ENCODE measurements around the gene SPINT1.

The SPINT1 gene

DNA sequence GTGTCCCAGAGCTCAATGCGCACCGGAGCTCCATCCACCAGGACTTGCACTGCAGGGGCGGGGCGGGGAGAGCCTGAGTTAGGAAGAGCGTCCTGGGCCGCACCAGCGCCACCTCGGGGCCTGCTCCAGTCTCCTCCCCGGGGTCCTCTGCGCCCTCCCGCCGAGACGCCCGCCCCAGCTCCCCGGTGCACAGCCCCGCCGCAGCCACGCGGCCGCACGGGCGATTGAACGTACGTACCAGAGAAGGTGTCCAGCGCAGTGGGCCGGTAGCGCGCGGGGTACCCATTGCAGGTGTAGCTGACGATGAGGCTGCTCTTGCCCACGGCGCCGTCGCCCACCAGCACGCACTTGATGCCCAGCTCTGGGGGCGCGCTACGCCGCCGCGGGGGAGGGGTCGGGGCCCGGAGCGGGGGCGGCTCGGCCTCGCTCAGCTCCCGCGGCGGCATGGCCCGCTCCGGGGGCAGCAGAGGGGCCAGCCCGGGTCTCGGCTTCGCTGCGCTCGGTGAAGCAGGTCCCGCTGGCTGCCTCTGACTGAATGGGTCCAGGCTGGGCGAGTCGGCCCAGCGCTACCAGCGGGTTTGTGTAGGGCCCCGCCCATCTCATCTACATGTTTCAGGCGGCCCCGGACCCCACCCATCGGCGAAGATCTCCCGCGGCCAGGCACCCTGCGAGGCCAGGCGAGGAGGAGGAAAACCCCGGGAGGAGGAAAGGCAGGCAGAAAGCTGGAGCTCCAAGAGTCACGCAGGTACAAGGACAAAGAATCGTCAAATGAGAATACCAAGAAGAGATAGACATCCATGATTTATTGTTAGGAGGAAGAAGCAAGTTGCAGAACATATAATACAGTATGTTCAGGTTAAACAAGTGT, 30.1 kb downstream of the SPINT1 start, which contains the start of gene RHOV:
Gene RHOV, minus strand, starts transcription at position 541 of the 868 bp plus-strand sequence. Its CDS starts 95 bp downstream, at position 446.
- TF ChIP-seq, protein P1, sequence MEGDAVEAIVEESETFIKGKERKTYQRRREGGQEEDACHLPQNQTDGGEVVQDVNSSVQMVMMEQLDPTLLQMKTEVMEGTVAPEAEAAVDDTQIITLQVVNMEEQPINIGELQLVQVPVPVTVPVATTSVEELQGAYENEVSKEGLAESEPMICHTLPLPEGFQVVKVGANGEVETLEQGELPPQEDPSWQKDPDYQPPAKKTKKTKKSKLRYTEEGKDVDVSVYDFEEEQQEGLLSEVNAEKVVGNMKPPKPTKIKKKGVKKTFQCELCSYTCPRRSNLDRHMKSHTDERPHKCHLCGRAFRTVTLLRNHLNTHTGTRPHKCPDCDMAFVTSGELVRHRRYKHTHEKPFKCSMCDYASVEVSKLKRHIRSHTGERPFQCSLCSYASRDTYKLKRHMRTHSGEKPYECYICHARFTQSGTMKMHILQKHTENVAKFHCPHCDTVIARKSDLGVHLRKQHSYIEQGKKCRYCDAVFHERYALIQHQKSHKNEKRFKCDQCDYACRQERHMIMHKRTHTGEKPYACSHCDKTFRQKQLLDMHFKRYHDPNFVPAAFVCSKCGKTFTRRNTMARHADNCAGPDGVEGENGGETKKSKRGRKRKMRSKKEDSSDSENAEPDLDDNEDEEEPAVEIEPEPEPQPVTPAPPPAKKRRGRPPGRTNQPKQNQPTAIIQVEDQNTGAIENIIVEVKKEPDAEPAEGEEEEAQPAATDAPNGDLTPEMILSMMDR (IDR thresholded peaks at IDR 0.05; ENCODE audit: borderline replicate concordance, control extremely low read depth, extremely low read depth, insufficient read depth, missing control alignments): peak; percentile 68
- in situ Hi-C loops (cut with MboI; ENCODE audit: low sequenced_read_pairs, unreplicated experiment): no loop called here
- peak; percentile 86 for DNase-seq (ENCODE audit: low spot score)

- in situ Hi-C loops (cut with MboI; ENCODE audit: low sequenced_read_pairs, unreplicated experiment): no loop called here
- no peak for DNase-seq (ENCODE audit: low spot score)
- TF ChIP-seq, protein P1 (IDR thresholded peaks at IDR 0.05; ENCODE audit: borderline replicate concordance, control extremely low read depth, extremely low read depth, insufficient read depth, missing control alignments): no peak
Observed at GRCh38 chr15:40875991-40876730, 32.3 kb downstream of the SPINT1 start.

GRCh38 chr15:40877694-40878093, 33.8 kb downstream of the SPINT1 start:
- TF ChIP-seq, protein P1 (IDR thresholded peaks at IDR 0.05; ENCODE audit: borderline replicate concordance, control extremely low read depth, extremely low read depth, insufficient read depth, missing control alignments): no peak
- no peak for DNase-seq (ENCODE audit: low spot score)
- in situ Hi-C loops (cut with MboI; ENCODE audit: low sequenced_read_pairs, unreplicated experiment): no loop called here

DNA sequence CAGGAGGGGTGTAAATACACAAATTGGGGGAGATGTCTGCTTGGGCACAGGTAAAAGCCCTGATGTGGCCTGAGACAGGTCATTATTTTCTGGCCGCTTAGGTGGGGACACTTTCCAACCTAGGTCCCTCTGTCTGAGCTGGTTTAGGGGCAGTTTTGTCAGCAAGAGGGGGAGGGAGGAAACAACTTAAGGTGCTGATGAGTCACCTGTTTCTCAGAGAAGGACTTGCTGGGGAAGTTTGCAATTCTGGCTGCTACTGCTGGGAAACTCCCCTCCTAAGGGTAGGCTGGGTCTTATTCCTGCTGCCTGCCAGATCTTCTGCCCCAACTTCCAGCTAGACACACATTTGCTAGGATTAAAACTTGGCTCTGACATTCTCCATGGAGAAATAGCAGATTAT, 34.9 kb downstream of the SPINT1 start:
- TF ChIP-seq, protein P1 (IDR thresholded peaks at IDR 0.05; ENCODE audit: borderline replicate concordance, control extremely low read depth, extremely low read depth, insufficient read depth, missing control alignments): no peak
- in situ Hi-C loops (cut with MboI; ENCODE audit: low sequenced_read_pairs, unreplicated experiment): no loop called here
- DNase-seq (ENCODE audit: low spot score): peak; percentile 79

- TF ChIP-seq, protein P1 (IDR thresholded peaks at IDR 0.05; ENCODE audit: borderline replicate concordance, control extremely low read depth, extremely low read depth, insufficient read depth, missing control alignments): no peak
- DNase-seq (ENCODE audit: low spot score): no peak
- in situ Hi-C loops (cut with MboI; ENCODE audit: low sequenced_read_pairs, unreplicated experiment): no loop called here
Observed at GRCh38 chr15:40879609-40880008, 35.8 kb downstream of the SPINT1 start.

DNA sequence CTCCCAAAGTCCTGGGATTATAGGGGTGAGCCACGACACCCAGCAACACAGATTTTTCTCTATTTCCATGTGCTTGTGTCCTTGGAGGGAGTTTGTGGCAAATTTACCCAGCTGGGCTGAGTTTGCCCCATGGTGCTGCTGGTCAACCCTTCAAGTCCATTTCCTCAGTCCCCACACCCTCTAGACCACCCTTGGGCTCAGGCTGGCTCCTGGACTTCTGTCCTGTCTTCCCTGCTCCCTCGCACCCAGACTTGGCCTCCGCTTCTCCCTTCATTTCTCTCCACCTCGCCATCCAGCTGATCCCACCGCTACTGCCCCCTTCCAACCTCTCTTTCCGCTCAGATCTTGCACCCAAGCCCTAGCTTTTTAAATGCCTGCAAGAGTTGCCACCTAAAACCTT, 37.5 kb downstream of the SPINT1 start:
- TF ChIP-seq, protein P1 (IDR thresholded peaks at IDR 0.05; ENCODE audit: borderline replicate concordance, control extremely low read depth, extremely low read depth, insufficient read depth, missing control alignments): no peak
- DNase-seq (ENCODE audit: low spot score): no peak
- in situ Hi-C loops (cut with MboI; ENCODE audit: low sequenced_read_pairs, unreplicated experiment): no loop called here
